ENCODE measurements around the gene FGF21.

Gene FGF21

GRCh38 chr19:48755084-48755641, at the start of gene FGF21 (continued):
- TF ChIP-seq ZNF214 (tag by site-specific recombination; IDR thresholded peaks at IDR 0.05; ENCODE audit: borderline replicate concordance) (no peak), ELK4 (IDR thresholded peaks at IDR 0.05; ENCODE audit: borderline replicate concordance, low read depth, low read length) (no peak), ZNF184 (tag by site-specific recombination; IDR thresholded peaks at IDR 0.05) (no peak), ZSCAN18 (tag by site-specific recombination; IDR thresholded peaks at IDR 0.05) (no peak), ZSCAN30 (tag by site-specific recombination; IDR thresholded peaks at IDR 0.05) (no peak), ZNF544 (tag by site-specific recombination; IDR thresholded peaks at IDR 0.05) (no peak), ZBTB48 (tag by site-specific recombination; IDR thresholded peaks at IDR 0.05) (peak; percentile 49; the same call in 1 of the 2 replicates), ZBTB21 (tag by site-specific recombination; IDR thresholded peaks at IDR 0.05) (no peak), ZNF510 (tag by site-specific recombination; IDR thresholded peaks at IDR 0.05; ENCODE audit: insufficient replicate concordance) (no peak), ZNF571 (tag by site-specific recombination; IDR thresholded peaks at IDR 0.05) (no peak), TCF7L2 (IDR thresholded peaks at IDR 0.05; ENCODE audit: borderline replicate concordance, low read depth, low read length) (no peak), PRDM10 (tag by site-specific recombination; IDR thresholded peaks at IDR 0.05) (peak; percentile 50; the same call in 1 of the 2 replicates), HOXD13 (CRISPR knock-in tag; IDR thresholded peaks at IDR 0.05; ENCODE audit: borderline replicate concordance) (peak; percentile 83; the same call in 1 of the 2 replicates), ZNF292 (tag by site-specific recombination; IDR thresholded peaks at IDR 0.05; ENCODE audit: borderline replicate concordance, low read depth) (no peak), ZNF561 (tag by site-specific recombination; IDR thresholded peaks at IDR 0.05; ENCODE audit: borderline replicate concordance) (0 out of 2 replicates have a peak, but pooled peaks have one; percentile 40), ZNF600 (tag by site-specific recombination; IDR thresholded peaks at IDR 0.05) (no peak), BCL11B (tag by site-specific recombination; IDR thresholded peaks at IDR 0.05; ENCODE audit: low read depth) (no peak), ZNF239 (tag by site-specific recombination; IDR thresholded peaks at IDR 0.05) (no peak), SALL2 (tag by site-specific recombination; IDR thresholded peaks at IDR 0.05; ENCODE audit: borderline replicate concordance) (no peak), ZNF664 (tag by site-specific recombination; IDR thresholded peaks at IDR 0.05) (no peak), ZNF626 (tag by site-specific recombination; IDR thresholded peaks at IDR 0.05) (no peak), SCRT1 (tag by site-specific recombination; IDR thresholded peaks at IDR 0.05; ENCODE audit: borderline replicate concordance) (no peak)
- TF ChIP-seq, protein P1, sequence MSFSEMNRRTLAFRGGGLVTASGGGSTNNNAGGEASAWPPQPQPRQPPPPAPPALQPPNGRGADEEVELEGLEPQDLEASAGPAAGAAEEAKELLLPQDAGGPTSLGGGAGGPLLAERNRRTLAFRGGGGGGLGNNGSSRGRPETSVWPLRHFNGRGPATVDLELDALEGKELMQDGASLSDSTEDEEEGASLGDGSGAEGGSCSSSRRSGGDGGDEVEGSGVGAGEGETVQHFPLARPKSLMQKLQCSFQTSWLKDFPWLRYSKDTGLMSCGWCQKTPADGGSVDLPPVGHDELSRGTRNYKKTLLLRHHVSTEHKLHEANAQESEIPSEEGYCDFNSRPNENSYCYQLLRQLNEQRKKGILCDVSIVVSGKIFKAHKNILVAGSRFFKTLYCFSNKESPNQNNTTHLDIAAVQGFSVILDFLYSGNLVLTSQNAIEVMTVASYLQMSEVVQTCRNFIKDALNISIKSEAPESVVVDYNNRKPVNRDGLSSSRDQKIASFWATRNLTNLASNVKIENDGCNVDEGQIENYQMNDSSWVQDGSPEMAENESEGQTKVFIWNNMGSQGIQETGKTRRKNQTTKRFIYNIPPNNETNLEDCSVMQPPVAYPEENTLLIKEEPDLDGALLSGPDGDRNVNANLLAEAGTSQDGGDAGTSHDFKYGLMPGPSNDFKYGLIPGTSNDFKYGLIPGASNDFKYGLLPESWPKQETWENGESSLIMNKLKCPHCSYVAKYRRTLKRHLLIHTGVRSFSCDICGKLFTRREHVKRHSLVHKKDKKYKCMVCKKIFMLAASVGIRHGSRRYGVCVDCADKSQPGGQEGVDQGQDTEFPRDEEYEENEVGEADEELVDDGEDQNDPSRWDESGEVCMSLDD (tag by site-specific recombination; IDR thresholded peaks at IDR 0.05), result peak; percentile 25; the same call in 1 of the 2 replicates
- TF ChIP-seq, protein P2, sequence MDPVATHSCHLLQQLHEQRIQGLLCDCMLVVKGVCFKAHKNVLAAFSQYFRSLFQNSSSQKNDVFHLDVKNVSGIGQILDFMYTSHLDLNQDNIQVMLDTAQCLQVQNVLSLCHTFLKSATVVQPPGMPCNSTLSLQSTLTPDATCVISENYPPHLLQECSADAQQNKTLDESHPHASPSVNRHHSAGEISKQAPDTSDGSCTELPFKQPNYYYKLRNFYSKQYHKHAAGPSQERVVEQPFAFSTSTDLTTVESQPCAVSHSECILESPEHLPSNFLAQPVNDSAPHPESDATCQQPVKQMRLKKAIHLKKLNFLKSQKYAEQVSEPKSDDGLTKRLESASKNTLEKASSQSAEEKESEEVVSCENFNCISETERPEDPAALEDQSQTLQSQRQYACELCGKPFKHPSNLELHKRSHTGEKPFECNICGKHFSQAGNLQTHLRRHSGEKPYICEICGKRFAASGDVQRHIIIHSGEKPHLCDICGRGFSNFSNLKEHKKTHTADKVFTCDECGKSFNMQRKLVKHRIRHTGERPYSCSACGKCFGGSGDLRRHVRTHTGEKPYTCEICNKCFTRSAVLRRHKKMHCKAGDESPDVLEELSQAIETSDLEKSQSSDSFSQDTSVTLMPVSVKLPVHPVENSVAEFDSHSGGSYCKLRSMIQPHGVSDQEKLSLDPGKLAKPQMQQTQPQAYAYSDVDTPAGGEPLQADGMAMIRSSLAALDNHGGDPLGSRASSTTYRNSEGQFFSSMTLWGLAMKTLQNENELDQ (tag by site-specific recombination; IDR thresholded peaks at IDR 0.05; ENCODE audit: low read depth), result no peak
- TF ChIP-seq, protein P3, sequence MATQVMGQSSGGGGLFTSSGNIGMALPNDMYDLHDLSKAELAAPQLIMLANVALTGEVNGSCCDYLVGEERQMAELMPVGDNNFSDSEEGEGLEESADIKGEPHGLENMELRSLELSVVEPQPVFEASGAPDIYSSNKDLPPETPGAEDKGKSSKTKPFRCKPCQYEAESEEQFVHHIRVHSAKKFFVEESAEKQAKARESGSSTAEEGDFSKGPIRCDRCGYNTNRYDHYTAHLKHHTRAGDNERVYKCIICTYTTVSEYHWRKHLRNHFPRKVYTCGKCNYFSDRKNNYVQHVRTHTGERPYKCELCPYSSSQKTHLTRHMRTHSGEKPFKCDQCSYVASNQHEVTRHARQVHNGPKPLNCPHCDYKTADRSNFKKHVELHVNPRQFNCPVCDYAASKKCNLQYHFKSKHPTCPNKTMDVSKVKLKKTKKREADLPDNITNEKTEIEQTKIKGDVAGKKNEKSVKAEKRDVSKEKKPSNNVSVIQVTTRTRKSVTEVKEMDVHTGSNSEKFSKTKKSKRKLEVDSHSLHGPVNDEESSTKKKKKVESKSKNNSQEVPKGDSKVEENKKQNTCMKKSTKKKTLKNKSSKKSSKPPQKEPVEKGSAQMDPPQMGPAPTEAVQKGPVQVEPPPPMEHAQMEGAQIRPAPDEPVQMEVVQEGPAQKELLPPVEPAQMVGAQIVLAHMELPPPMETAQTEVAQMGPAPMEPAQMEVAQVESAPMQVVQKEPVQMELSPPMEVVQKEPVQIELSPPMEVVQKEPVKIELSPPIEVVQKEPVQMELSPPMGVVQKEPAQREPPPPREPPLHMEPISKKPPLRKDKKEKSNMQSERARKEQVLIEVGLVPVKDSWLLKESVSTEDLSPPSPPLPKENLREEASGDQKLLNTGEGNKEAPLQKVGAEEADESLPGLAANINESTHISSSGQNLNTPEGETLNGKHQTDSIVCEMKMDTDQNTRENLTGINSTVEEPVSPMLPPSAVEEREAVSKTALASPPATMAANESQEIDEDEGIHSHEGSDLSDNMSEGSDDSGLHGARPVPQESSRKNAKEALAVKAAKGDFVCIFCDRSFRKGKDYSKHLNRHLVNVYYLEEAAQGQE (tag by site-specific recombination; IDR thresholded peaks at IDR 0.05), result no peak
